CD4-positive, CD25-positive, alpha-beta regulatory T cell (primary cell): ENCODE results near the gene BGN. TPM values are rescaled to one million over a fixed set of nuclear protein-coding genes. Genes with fewer than 3 reads are reported as not detected.

Source experiments
- ATAC-seq, 2 donors: fragments of 150-1000 bp; cut with Tn5 transposase; one replicate each; pipeline ENCODE4 v1.10.0; 2021; ENCODE audit warnings: low read depth in 2 of 2, moderate number of reproducible peaks in 2 of 2, moderate library complexity in 1 of 2
- DNase-seq, 3 donors: peaks; one replicate each; pipeline versions ENCODE4 v3.0.0 to v3.0.0-alpha.2; 2012 to 2022; ENCODE audit warnings: mixed read lengths in 1 of 3
- H3K27ac ChIP-seq: one replicate; pipeline ENCODE4 v1.7.0; 2013; ENCODE audit warnings: mild to moderate bottlenecking, low read length; ENCODE audit not compliant: insufficient read depth, poor library complexity, severe bottlenecking
- H3K27me3 ChIP-seq: one replicate; pipeline ENCODE4 v1.7.0; 2013; ENCODE audit warnings: low read length; ENCODE audit not compliant: control insufficient read depth, insufficient read depth
- H3K36me3 ChIP-seq: one replicate; pipeline ENCODE4 v1.7.0; 2013; ENCODE audit warnings: mild to moderate bottlenecking, low read length, moderate library complexity; ENCODE audit not compliant: control insufficient read depth, insufficient read depth
- H3K4me1 ChIP-seq: 2 replicates; pipeline ENCODE4 v1.7.0; 2013; ENCODE audit warnings: mild to moderate bottlenecking, low read length; ENCODE audit not compliant: insufficient read depth, control insufficient read depth, poor library complexity, severe bottlenecking
- H3K4me3 ChIP-seq: one replicate; pipeline ENCODE4 v1.7.0; 2013; ENCODE audit warnings: low read depth, mild to moderate bottlenecking, low read length, moderate library complexity
- H3K9me3 ChIP-seq, 2 experiments: 1 replicate in 1 of 2; 2 replicates in 1 of 2; pipeline ENCODE4 v1.7.0; 2013; ENCODE audit warnings: low read length in 2 of 2, mild to moderate bottlenecking in 1 of 2, moderate library complexity in 1 of 2; ENCODE audit not compliant: control insufficient read depth in 2 of 2
- H3K27ac Mint-ChIP-seq, 3 donors: one replicate each; pipeline ENCODE4 v1.8.0; 2020 to 2022; ENCODE audit warnings: mild to moderate bottlenecking in 3 of 3, mixed read lengths in 3 of 3, moderate library complexity in 2 of 3
- H3K27me3 Mint-ChIP-seq: one replicate; pipeline ENCODE4 v1.8.0; 2022; ENCODE audit warnings: mild to moderate bottlenecking, mixed read lengths
- H3K36me3 Mint-ChIP-seq: one replicate; pipeline ENCODE4 v1.8.0; 2020; ENCODE audit warnings: mixed read lengths
- H3K4me1 Mint-ChIP-seq, 4 donors: one replicate each; pipeline ENCODE4 v1.8.0; 2020 to 2022; ENCODE audit warnings: mixed read lengths in 4 of 4, mild to moderate bottlenecking in 1 of 4
- H3K4me3 Mint-ChIP-seq, 4 donors: one replicate each; pipeline ENCODE4 v1.8.0; 2020 to 2022; ENCODE audit warnings: mild to moderate bottlenecking in 4 of 4, mixed read lengths in 4 of 4, moderate library complexity in 3 of 4
- H3K9me3 Mint-ChIP-seq, 7 donors: one replicate each; pipeline ENCODE4 v1.8.0; 2020 to 2022; ENCODE audit warnings: mixed read lengths in 7 of 7, mild to moderate bottlenecking in 3 of 7, moderate library complexity in 2 of 7
- polyA plus RNA-seq, 4 donors: library from polyadenylated mRNA; unstranded; fragments of 300-500 nt; fragmentation: Illumina TruSeq; gene quantifications; one replicate each; pipeline ENCODE4 v1.2.3, GENCODE V29; 2021
- total RNA-seq: library from RNA; stranded (reverse); gene quantifications from one replicate; pipeline ENCODE4 v1.2.3, GENCODE V29; 2022

The BGN gene
- not detected for total RNA-seq
- polyA plus RNA-seq = not detected

DNA sequence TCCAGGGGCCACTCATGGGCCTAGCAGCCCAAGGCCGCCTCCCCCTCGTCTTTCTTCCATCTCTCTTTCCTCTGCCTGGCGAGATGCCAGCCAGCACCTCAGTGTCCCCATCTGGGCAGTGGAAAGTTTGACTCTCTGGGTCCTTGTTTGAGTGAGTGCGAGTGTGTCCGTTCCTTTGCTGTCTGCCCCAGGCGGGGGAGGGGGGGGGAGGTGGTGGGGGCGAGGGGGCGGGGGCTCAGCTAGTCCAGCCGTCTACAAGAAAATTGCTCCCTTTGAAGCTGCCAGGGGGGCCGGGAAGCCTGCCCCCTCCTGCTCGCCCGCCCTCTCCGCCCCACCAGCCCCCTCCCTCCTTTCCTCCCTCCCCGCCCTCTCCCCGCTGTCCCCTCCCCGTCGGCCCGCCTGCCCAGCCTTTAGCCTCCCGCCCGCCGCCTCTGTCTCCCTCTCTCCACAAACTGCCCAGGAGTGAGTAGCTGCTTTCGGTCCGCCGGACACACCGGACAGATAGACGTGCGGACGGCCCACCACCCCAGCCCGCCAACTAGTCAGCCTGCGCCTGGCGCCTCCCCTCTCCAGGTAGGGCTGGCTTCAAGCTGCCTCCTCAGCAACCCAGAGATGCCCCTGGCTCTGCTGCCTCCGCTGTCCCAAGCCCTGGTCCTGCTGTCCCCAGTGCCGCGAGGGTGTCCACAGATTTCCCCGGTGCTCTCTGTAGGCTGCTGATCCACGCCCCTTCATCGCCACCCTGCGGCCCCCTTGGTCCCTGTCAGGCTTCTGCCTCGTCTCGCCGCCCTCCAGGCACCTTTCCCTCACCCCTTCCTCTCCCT lies at the start of gene BGN:
BGN (plus strand) TSS at position 440 of the 821 bp plus-strand sequence. CDS start 9,652 bp downstream, outside the sequence.
- ATAC-seq (no peak), DNase-seq (no peak)
- no peaks in the 10 kb centered on the region for H3K9me3 ChIP-seq
- no peak within 1 kb of the TSS for H3K27ac Mint-ChIP-seq
- no peak within 1 kb of the TSS for H3K4me3 ChIP-seq
- no peaks in the 10 kb centered on the region for H3K36me3 ChIP-seq
- no peaks in the 10 kb centered on the region for H3K4me1 ChIP-seq
- no peak within 1 kb of the TSS for H3K27ac ChIP-seq
- no peaks in the 10 kb centered on the region for H3K36me3 Mint-ChIP-seq
- H3K4me1 Mint-ChIP-seq = peaks cover 0 to 4% (median 0%) of the 10 kb centered on the region in 4 donors
- H3K27me3 Mint-ChIP-seq = no peaks in the 10 kb centered on the region
- H3K9me3 Mint-ChIP-seq = no peaks in the 10 kb centered on the region
- H3K4me3 Mint-ChIP-seq = no peak within 1 kb of the TSS
- H3K27me3 ChIP-seq = no peaks in the 10 kb centered on the region

GRCh38 chrX:153445106-153445855 lies 49.5 kb upstream of the BGN start:
- no peak overlapping the region for H3K4me3 Mint-ChIP-seq
- H3K4me1 ChIP-seq = no peaks in the 10 kb centered on the region
- H3K36me3 Mint-ChIP-seq = no peaks in the 10 kb centered on the region
- ATAC-seq = no peak
- peaks cover 0 to 1% (median 0%) of the 10 kb centered on the region in 7 donors for H3K9me3 Mint-ChIP-seq
- H3K27me3 Mint-ChIP-seq = no peaks in the 10 kb centered on the region
- H3K36me3 ChIP-seq = no peaks in the 10 kb centered on the region
- no peak overlapping the region for H3K27ac ChIP-seq
- no peak overlapping the region for H3K27ac Mint-ChIP-seq
- DNase-seq = no peak
- H3K4me1 Mint-ChIP-seq = no peaks in the 10 kb centered on the region
- no peak overlapping the region for H3K4me3 ChIP-seq
- H3K9me3 ChIP-seq = no peaks in the 10 kb centered on the region
- H3K27me3 ChIP-seq = no peaks in the 10 kb centered on the region

DNA sequence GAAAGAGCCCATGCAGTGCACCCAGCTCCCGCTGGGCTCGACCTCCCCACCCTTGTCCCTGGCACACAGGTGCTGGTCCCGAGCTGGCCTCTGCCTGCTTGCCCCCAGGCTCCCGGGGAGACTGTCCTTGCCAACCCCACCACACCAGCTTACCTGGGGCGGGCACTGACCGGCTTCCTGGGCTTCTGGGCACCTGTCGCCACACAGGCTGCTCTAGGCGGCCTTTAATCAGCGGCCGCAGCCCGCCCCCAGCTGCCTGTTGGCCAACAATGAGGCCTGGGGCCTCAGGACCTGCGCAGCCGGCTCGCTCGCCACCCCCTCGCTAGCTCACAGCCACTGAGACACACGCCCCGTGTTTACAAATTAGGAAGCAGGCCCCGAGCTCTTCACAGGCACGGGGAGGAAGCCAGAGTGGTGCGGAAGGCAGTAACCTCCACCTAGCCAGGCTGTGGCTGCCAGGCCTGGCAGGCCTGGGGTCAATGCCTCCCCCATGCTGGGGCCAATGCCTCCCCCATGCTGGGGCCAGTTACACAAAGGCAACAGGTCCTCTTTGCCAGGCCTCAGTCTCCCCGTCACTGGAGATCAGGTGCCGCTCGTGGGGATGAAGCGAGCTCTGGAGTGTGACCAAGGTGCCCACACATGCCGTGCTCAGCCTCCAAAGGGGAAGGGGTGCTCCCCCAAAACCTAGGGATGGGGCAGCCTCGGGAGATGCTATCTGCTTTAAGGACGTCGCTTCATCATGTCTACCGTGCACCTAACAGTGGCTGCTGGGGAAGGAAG lies 48.7 kb upstream of the BGN start, which contains the start of gene TREX2:
TREX2 (minus strand) TSS at position 201 of the 780 bp plus-strand sequence. CDS start 626 bp downstream, outside the sequence.
- peak within 1 kb of the TSS in 1 of 3 donors; percentile 43 for H3K27ac Mint-ChIP-seq
- H3K27me3 Mint-ChIP-seq = no peaks in the 10 kb centered on the region
- H3K9me3 Mint-ChIP-seq = peaks cover 0 to 1% (median 0%) of the 10 kb centered on the region in 7 donors
- H3K27ac ChIP-seq = no peak within 1 kb of the TSS
- H3K27me3 ChIP-seq = no peaks in the 10 kb centered on the region
- ATAC-seq (no peak), DNase-seq (no peak)
- H3K4me3 Mint-ChIP-seq = no peak within 1 kb of the TSS
- no peaks in the 10 kb centered on the region for H3K36me3 Mint-ChIP-seq
- H3K36me3 ChIP-seq = no peaks in the 10 kb centered on the region
- H3K4me3 ChIP-seq = no peak within 1 kb of the TSS
- no peaks in the 10 kb centered on the region for H3K9me3 ChIP-seq
- H3K4me1 Mint-ChIP-seq = no peaks in the 10 kb centered on the region
- no peaks in the 10 kb centered on the region for H3K4me1 ChIP-seq

- Mint-ChIP-seq H3K27me3 (no peaks in the 10 kb centered on the region), H3K4me3 (no peak overlapping the region), H3K27ac (no peak overlapping the region), H3K9me3 (peaks cover 0 to 1% (median 0%) of the 10 kb centered on the region in 7 donors), H3K4me1 (no peaks in the 10 kb centered on the region), H3K36me3 (no peaks in the 10 kb centered on the region)
- no peak for ATAC-seq
- Histone ChIP-seq H3K27me3 (no peaks in the 10 kb centered on the region), H3K27ac (no peak overlapping the region), H3K36me3 (no peaks in the 10 kb centered on the region), H3K9me3 (no peaks in the 10 kb centered on the region), H3K4me3 (no peak overlapping the region), H3K4me1 (no peaks in the 10 kb centered on the region)
- no peak for DNase-seq
Observed at GRCh38 chrX:153446636-153446936, 48.2 kb upstream of the BGN start.

- no peaks in the 10 kb centered on the region for H3K36me3 ChIP-seq
- H3K27ac ChIP-seq = no peak overlapping the region
- no peak for DNase-seq
- H3K36me3 Mint-ChIP-seq = no peaks in the 10 kb centered on the region
- H3K27me3 Mint-ChIP-seq = no peaks in the 10 kb centered on the region
- H3K27ac Mint-ChIP-seq = no peak overlapping the region
- H3K4me1 Mint-ChIP-seq = no peaks in the 10 kb centered on the region
- H3K9me3 ChIP-seq = no peaks in the 10 kb centered on the region
- H3K9me3 Mint-ChIP-seq = peaks cover 0 to 1% (median 0%) of the 10 kb centered on the region in 7 donors
- H3K27me3 ChIP-seq = no peaks in the 10 kb centered on the region
- H3K4me3 Mint-ChIP-seq = no peak overlapping the region
- ATAC-seq = no peak
- H3K4me3 ChIP-seq = no peak overlapping the region
- H3K4me1 ChIP-seq = no peaks in the 10 kb centered on the region
Observed at GRCh38 chrX:153446950-153447580, 47.7 kb upstream of the BGN start.

DNA sequence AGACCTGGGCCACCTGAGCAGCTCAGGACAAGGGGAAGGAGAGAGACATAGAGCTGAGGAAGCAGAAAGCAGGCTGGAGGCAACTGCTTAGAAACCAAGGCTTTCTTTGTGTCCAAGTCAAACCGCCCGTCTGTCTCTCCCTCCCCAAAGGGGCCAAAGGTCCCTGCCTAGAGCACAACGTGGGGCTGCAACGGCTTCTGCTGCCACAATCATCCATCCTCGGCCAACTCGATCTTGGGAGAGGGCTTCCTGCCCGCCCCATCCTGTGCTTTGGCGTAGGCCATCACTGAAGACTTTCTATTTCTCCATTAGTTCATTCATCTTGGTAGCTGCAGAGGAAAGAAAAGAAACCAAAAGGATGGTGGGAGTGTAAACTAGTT lies 47.2 kb upstream of the BGN start:
- no peaks in the 10 kb centered on the region for H3K36me3 Mint-ChIP-seq
- Histone ChIP-seq H3K36me3 (no peaks in the 10 kb centered on the region), H3K4me1 (no peaks in the 10 kb centered on the region), H3K4me3 (no peak overlapping the region), H3K27ac (no peak overlapping the region), H3K9me3 (no peaks in the 10 kb centered on the region), H3K27me3 (no peaks in the 10 kb centered on the region)
- H3K4me3 Mint-ChIP-seq = no peak overlapping the region
- H3K9me3 Mint-ChIP-seq = peaks cover 0 to 1% (median 0%) of the 10 kb centered on the region in 7 donors
- no peaks in the 10 kb centered on the region for H3K27me3 Mint-ChIP-seq
- H3K4me1 Mint-ChIP-seq = no peaks in the 10 kb centered on the region
- ATAC-seq (no peak), DNase-seq (no peak)
- peak overlapping the region in 1 of 3 donors; percentile 63 for H3K27ac Mint-ChIP-seq

GRCh38 chrX:153448556-153449367 lies 46.0 kb upstream of the BGN start:
- H3K9me3 Mint-ChIP-seq = peaks cover 0 to 1% (median 0%) of the 10 kb centered on the region in 7 donors

More at GRCh38 chrX:153448556-153449367, 46.0 kb upstream of the BGN start:
- Histone ChIP-seq H3K4me3 (no peak overlapping the region), H3K36me3 (no peaks in the 10 kb centered on the region), H3K27ac (no peak overlapping the region), H3K4me1 (no peaks in the 10 kb centered on the region), H3K27me3 (no peaks in the 10 kb centered on the region), H3K9me3 (no peaks in the 10 kb centered on the region)
- H3K27me3 Mint-ChIP-seq = no peaks in the 10 kb centered on the region
- DNase-seq (no peak), ATAC-seq (no peak)
- H3K4me3 Mint-ChIP-seq = no peak overlapping the region
- no peak overlapping the region for H3K27ac Mint-ChIP-seq
- H3K4me1 Mint-ChIP-seq = no peaks in the 10 kb centered on the region
- no peaks in the 10 kb centered on the region for H3K36me3 Mint-ChIP-seq
